RCC 7860 (cell line): ENCODE data around the gene POLR3F.

Experiments
- DNase-seq: peaks from one replicate; pipeline ENCODE4 v3.0.0-alpha.2; 2015; ENCODE audit warnings: low spot score
- FAIRE-seq: peaks from 2 replicates; lab custom pipeline; 2012; peaks lifted over from hg19 to GRCh38; lab: Jason Lieb, UNC

Gene POLR3F, protein sequence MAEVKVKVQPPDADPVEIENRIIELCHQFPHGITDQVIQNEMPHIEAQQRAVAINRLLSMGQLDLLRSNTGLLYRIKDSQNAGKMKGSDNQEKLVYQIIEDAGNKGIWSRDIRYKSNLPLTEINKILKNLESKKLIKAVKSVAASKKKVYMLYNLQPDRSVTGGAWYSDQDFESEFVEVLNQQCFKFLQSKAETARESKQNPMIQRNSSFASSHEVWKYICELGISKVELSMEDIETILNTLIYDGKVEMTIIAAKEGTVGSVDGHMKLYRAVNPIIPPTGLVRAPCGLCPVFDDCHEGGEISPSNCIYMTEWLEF

DNA sequence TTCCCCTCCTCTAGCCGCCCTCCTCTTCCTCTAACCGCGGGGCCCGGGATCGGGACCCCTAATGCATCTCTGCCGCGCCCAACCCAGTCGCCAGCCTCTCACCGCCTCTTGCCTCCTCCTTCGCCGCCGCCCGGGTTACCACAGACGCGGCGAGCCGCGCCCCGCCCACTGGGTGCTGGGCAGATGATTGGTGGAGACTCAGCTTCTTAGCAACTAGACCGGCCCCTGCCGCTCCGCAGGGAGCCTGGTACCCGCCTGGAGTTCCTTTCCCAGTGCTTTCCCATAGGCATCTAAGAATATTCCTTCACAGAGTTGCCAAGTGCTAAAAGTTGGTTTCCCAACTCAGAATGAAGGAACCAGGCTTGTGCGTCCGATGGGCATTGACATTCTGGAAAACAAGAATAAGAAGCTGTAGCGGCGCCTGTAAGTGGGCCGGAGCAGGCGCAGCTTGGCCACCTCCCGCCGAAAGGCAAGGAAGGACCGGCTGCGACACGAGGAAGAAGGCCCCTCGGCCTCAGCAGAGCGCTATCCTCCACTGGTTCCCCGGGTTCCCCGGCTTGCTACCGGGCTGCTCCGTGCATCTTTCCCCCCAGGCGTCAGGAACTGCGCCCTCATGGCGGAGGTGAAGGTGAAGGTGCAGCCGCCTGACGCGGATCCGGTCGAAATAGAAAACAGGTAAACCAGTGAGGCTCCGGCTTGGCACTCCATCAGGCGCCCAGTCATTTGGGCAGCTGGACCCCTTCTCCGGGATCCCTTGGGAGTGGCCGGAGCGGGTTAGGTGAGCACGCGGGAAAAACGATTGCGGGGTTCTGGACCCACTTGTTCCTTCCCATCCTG lies at the start of gene POLR3F, which contains the start of gene DZANK1:
Gene POLR3F (plus strand): TSS at position 497 of the 837 bp plus-strand sequence. CDS start 117 bp downstream, at position 614.
Gene DZANK1 (minus strand): TSS at position 137 of the 837 bp plus-strand sequence. CDS start 1,672 bp downstream, outside the sequence.
- peak; percentile 79 for FAIRE-seq

DNA sequence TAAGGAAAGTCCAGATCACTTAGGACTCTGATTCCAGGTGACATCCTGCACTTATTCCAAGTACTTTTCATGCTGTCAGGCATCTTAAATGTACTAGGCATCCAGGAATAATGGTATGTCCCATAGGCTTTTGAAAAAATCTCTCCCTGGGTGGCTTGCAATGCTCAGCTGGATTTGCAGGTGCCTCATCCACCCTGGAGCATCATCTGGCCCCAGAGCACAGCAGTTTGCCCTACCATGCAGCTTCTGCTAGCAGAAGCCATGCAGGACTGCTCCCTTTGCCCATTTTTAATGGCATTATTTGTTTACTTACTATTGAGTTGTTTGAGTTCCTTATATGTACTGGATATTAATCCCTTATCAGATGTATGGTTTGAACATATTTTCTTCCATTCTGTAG lies 45.6 kb upstream of the POLR3F start:
- no peak for DNase-seq
- FAIRE-seq = no peak

More for the DNA sequence above, at the start of gene POLR3F, which contains the start of gene DZANK1:
- peak; percentile 86 for DNase-seq

DNA sequence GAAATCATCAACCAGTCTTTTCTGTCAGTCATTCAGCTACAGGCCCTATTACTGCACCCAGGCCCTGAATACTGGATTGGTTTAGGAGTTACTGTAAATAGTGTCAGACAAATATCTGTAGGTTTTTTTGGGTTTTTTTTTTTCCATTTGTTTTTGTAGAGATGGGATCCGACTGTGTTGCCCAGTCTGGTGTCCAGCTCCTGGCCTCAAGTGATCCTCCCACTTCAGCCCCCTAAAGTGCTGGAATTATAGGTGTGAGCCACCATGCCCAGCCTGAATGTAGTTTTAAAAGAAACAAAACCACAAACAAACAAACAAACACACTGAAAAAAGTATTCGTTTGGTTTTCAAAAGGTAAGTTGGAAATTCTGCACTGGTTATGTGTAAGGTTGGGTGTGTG lies 40.0 kb upstream of the POLR3F start:
- DNase-seq (no peak), FAIRE-seq (no peak)

GRCh38 chr20:18428490-18429173 lies 38.6 kb upstream of the POLR3F start:
- FAIRE-seq (no peak), DNase-seq (no peak)

DNA sequence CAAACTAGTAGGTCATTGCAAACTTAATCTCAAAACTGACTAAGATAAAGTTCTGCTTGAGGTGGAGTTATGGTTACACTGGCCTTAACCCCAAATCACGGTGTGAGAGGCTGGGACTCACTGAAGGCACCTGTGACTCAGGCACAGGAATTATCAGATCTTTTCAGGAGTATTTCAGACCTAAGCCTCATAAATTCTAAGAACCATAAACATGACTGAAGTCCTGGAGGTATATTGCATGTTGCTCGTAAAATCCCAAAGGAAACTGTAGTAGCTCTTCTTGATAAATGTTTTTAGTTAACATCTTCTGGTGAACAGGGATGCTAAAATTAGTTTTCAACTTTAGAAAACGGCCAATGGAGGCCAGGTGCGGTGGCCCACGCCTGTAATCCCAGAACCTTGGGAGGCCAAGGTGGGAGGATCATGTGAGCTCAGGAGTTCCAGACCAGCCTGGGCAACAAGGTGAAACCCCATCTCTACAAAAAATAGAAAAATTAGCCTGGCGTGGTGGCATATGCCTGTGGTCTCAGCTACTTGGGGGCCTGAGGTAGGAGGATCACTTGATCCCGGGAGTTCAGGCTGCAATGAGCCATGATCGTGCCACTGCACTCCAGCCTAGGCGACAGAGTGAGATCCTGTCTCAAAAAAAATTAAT lies 36.9 kb upstream of the POLR3F start:
- DNase-seq (no peak), FAIRE-seq (no peak)

- FAIRE-seq = no peak
- no peak for DNase-seq
These were observed 36.0 kb upstream of the POLR3F start for GRCh38 chr20:18431206-18431605.

GRCh38 chr20:18436847-18437246 lies 30.3 kb upstream of the POLR3F start:
- DNase-seq = no peak
- FAIRE-seq = no peak

DNA sequence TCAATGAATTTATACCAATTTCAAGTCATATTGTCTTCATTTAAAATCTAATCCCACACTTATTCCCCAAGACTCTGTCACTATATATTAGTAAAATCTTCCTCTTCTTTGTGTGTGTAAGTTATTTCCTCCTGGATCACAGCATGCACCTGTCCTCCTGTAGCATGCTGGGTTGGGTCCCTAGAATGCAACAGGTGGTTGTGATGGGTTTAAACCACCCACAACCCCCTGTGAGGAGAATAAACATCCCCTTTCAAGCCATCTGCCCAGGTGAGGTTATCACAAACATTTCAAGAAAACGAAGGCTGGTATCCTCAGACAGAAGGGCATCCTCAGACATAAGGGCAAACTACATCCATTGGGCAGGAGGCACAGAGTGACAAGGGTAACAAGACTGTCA lies 26.8 kb upstream of the POLR3F start:
- FAIRE-seq (no peak), DNase-seq (no peak)

DNA sequence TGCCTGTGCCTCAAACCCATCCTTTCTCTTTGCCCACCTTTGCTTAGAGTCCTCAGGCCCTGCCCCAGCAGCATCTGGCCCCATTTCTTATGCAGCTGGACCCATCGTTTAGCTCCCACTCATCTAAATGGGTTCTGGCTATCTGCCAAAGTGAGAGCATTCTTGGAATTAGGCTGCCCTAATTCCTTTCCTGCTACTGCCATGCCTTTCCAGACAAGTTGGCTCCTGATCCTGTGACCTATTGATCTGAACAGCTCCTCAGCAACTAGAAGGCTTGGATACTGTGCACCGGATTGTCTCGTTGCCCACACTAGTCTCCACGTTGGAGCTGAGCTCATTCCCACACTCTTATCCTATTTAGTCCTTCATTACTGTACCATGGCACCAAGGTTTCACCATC lies 23.3 kb upstream of the POLR3F start:
- no peak for FAIRE-seq
- no peak for DNase-seq

GRCh38 chr20:18456600-18456999 lies 10.6 kb upstream of the POLR3F start:
- no peak for FAIRE-seq

GRCh38 chr20:18465536-18466200 lies 1.5 kb upstream of the POLR3F start:
- DNase-seq (peak; percentile 34), FAIRE-seq (peak; percentile 64)

More at GRCh38 chr20:18456600-18456999, 10.6 kb upstream of the POLR3F start:
- DNase-seq = no peak

GRCh38 chr20:18466574-18466893 lies 656 bp upstream of the POLR3F start:
- FAIRE-seq = no peak
- DNase-seq = no peak

GRCh38 chr20:18477218-18477617 lies 10.0 kb downstream of the POLR3F start:
- DNase-seq (no peak), FAIRE-seq (no peak)

DNA sequence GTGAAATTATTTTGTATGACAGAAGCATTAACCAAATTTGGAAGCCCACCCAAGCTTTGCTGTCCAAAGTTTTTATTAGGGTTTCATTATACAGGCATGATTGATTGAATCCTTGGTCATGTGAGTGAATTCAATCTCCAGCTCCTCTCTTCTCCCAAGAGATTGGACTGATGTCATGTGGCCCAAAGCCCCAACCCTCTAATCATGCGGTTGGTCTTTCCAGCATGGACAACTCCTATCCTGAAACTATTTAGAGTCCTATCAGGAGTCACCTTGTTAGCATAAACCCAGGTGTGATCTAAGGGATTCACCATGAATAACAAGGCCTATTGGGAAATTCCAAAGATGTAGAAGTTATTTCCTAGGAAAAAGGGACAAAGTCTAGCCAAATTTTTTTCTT lies 10.6 kb downstream of the POLR3F start:
- DNase-seq (no peak), FAIRE-seq (no peak)

DNA sequence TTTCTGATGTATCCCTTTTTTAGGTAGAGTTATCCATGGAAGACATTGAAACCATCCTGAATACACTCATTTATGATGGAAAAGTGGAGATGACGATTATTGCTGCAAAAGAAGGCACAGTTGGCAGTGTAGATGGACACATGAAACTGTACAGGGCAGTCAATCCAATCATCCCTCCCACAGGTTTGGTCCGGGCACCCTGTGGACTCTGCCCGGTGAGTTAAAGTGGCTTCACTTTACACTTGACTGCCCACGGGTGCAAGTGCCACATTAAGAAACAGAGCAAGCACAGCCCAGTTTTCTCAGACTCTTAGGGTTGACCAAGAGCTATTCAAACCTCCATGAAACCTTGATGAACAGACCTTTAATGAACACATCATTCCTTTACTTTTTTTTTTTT lies 14.4 kb downstream of the POLR3F start:
- FAIRE-seq (no peak), DNase-seq (no peak)

- FAIRE-seq = no peak
- no peak for DNase-seq
These were observed 21.1 kb downstream of the POLR3F start for GRCh38 chr20:18488301-18488700.

- no peak for DNase-seq
- no peak for FAIRE-seq
These were observed 28.9 kb downstream of the POLR3F start for GRCh38 chr20:18496042-18496441.

DNA sequence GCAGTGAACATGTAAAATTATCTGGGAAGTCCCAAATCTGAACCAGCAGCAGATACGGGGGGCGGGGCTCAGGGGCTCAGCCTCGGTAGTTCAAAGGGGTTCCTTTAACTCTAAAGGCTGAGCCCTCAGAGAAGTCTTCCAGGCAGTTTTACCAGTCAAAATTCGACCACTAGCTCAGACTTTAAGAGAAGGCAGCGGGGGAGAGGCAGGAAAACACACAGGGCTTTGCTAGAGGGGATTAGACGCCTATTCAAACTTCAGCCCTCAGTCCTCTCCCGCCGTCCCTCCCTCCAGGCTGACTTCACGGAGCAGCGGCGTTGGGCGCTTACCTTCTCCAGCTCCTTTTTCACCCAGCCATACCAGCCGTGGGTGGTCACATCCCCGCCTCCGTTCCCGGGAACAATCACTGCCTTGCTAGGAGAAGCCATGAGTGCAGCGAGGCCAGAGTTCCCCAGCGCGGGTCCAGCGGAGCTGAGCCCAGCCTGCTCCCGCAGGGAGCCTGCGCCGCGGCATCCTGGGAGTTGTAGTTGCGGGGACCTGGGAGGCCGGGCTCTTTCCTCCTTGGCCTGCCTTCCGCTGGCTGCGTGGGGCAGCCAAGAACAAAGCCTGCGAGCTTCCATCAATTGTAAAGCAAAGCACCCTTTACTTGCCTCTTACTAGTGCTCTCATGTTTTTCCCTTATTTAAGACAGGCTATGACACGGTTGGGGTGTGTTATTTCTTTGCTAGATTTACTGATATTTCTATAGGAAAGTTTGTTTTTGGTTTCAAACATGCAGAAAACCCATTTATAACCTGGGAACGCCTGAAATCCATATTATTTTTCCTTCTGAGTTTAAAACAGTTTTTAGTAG lies 29.8 kb downstream of the POLR3F start, which contains the start of gene RBBP9:
Gene RBBP9 (minus strand): TSS at position 486 of the 853 bp plus-strand sequence. CDS start 58 bp downstream, at position 428.
- FAIRE-seq (no peak), DNase-seq (peak; percentile 50)

DNA sequence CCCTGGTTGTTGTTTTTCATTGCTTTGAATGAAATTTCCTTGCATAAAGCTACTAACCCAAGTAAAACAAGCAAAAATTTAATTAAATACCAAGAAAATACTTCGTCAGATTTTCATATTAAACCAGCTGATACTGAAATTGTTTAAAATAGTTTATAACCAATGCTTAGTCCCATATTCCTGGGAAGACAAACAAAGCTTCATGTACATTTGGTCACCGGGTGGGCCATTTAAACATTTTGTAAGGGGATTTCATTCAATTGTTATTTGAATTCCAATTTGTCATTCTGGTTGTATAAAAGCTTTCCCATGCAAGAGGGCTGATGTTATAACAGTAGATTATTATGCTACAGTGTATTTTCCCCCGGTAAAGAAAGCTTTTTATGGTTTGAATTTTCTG lies 30.4 kb downstream of the POLR3F start:
- no peak for FAIRE-seq
- DNase-seq = no peak
